GM12801 (cell line): ENCODE results near the gene MYH9.

Experiments
- CTCF ChIP-seq: IDR thresholded peaks from one replicate; pipeline ENCODE4 v1.5.1; 2011; ENCODE audit warnings: control low read depth; ENCODE audit not compliant: insufficient read length; ENCODE audit errors: extremely low read depth

The MYH9 gene

GRCh38 chr22:36378080-36378868 lies 9.5 kb downstream of the MYH9 start:
- TF ChIP-seq CTCF, result no peak

- TF ChIP-seq CTCF, result no peak
These were observed 10.6 kb downstream of the MYH9 start for GRCh38 chr22:36377022-36377631.

- no peak for TF ChIP-seq CTCF
These were observed 11.5 kb downstream of the MYH9 start for GRCh38 chr22:36376265-36376664.

- TF ChIP-seq CTCF, result no peak
These were observed 12.4 kb downstream of the MYH9 start for GRCh38 chr22:36375071-36375980.

GRCh38 chr22:36374603-36375024 lies 13.2 kb downstream of the MYH9 start:
- TF ChIP-seq CTCF, result no peak

GRCh38 chr22:36373258-36373579 lies 14.5 kb downstream of the MYH9 start:
- no peak for TF ChIP-seq CTCF

GRCh38 chr22:36371920-36372319 lies 15.8 kb downstream of the MYH9 start:
- no peak for TF ChIP-seq CTCF
